OCI-LY7 (cell line): ENCODE data around the gene ACSL4. TPM values are rescaled to one million over a fixed set of nuclear protein-coding genes. Genes with fewer than 3 reads are reported as not detected.

Experiments used
- BruUV-seq: library from RNA; stranded (reverse); fragments of 400-500 nt; replicated peaks from 2 replicates; lab custom pipeline; 2021; lab: Mats Ljungman, UMichigan
- CTCF ChIA-PET: fragments of 300-600 bp; sonication (Branson Sonifier 250); formaldehyde crosslinking; loops from one replicate; lab custom pipeline; 2022; ENCODE audit warnings: antibody characterized with exemption; ENCODE audit not compliant: unreplicated experiment; lab: Charles Lee
- POLR2A ChIA-PET: fragments of 300-600 bp; sonication (Branson Sonifier 250); formaldehyde crosslinking; loops from one replicate; lab custom pipeline; 2022; ENCODE audit warnings: antibody characterized with exemption; lab: Charles Lee
- DNase-seq: peaks from one replicate; pipeline ENCODE4 v3.0.0-alpha.2; 2015; ENCODE audit warnings: low spot score
- H2AFZ ChIP-seq: fragments of 200-600 bp; sonication (generic), shearing (Covaris generic); 2 replicates; pipeline ENCODE4 v1.6.1; 2014; ENCODE audit warnings: mild to moderate bottlenecking, antibody characterized with exemption, low read length, moderate library complexity
- H3K27ac ChIP-seq: fragments of 200-600 bp; sonication (generic); 2 replicates; pipeline ENCODE4 v1.5.1; 2014; ENCODE audit warnings: mixed run types, low read depth, mild to moderate bottlenecking, moderate library complexity, low read length, inconsistent platforms; ENCODE audit not compliant: poor library complexity, severe bottlenecking
- H3K36me3 ChIP-seq: fragments of 200-600 bp; sonication (generic); 2 replicates; pipeline ENCODE4 v1.6.1; 2014; ENCODE audit warnings: mild to moderate bottlenecking, antibody characterized with exemption, low read length, moderate library complexity, mixed read lengths; ENCODE audit not compliant: insufficient read depth
- H3K4me1 ChIP-seq: fragments of 200-600 bp; sonication (generic); 2 replicates; pipeline ENCODE4 v1.5.1; 2014; ENCODE audit warnings: mild to moderate bottlenecking, low read length; ENCODE audit not compliant: insufficient read depth, poor library complexity, severe bottlenecking
- H3K4me2 ChIP-seq: fragments of 200-600 bp; sonication (generic); 2 replicates; pipeline ENCODE4 v1.6.1; 2014; ENCODE audit warnings: mild to moderate bottlenecking, low read length
- H3K4me3 ChIP-seq: fragments of 200-600 bp; sonication (generic); 2 replicates; pipeline ENCODE4 v1.5.1; 2014; ENCODE audit warnings: mild to moderate bottlenecking, low read depth, low read length; ENCODE audit not compliant: poor library complexity, severe bottlenecking
- H3K79me2 ChIP-seq: fragments of 200-600 bp; sonication (generic); 2 replicates; pipeline ENCODE4 v1.6.1; 2016; ENCODE audit warnings: low read depth, mild to moderate bottlenecking, low read length, moderate library complexity, mixed read lengths; ENCODE audit not compliant: insufficient read depth
- H3K9me2 ChIP-seq: fragments of 200-600 bp; sonication (generic); 2 replicates; pipeline ENCODE4 v1.6.1; 2016; ENCODE audit warnings: mild to moderate bottlenecking, low read length, mixed read lengths; ENCODE audit not compliant: insufficient read depth
- H3K9me3 ChIP-seq: fragments of 200-600 bp; sonication (generic); 2 replicates; pipeline ENCODE4 v1.6.1; 2014; ENCODE audit warnings: mild to moderate bottlenecking, mixed run types, low read length, mixed read lengths
- H4K20me1 ChIP-seq: fragments of 200-600 bp; sonication (generic); 2 replicates; pipeline ENCODE4 v1.6.1; 2014; ENCODE audit warnings: mild to moderate bottlenecking, antibody characterized with exemption, low read length, moderate library complexity, mixed read lengths; ENCODE audit not compliant: insufficient read depth
- CTCF ChIP-seq: fragments of 200-600 bp; sonication (generic); conservative IDR thresholded peaks from 2 replicates; pipeline ENCODE4 v1.5.1; 2014; ENCODE audit warnings: mild to moderate bottlenecking, antibody characterized with exemption, low read length, moderate library complexity, mixed read lengths
- EZH2phosphoT487 ChIP-seq: fragments of 200-600 bp; sonication (generic); IDR thresholded peaks from 2 replicates; pipeline ENCODE4 v1.6.1; 2018; ENCODE audit warnings: low read depth, borderline replicate concordance, mild to moderate bottlenecking, mixed run types, antibody characterized with exemption, low read length, moderate library complexity, mixed read lengths
- intact Hi-C: fragments of 100-400 bp; cut with micrococcal nuclease; formaldehyde crosslinking; loops from one replicate; pipeline ENCODE4 v1.10.0; 2022; ENCODE audit not compliant: unreplicated experiment
- total RNA-seq, 2 experiments: library from RNA; depleted of rRNA in 1 of 2; stranded (reverse); fragments of >200 nt in 1 of 2; shearing (Covaris generic) in 1 of 2; gene quantifications; 2 replicates each; pipeline ENCODE4 v1.2.3, GENCODE V29; 2014 to 2022

Gene ACSL4
- total RNA-seq, 2 experiments from 2014 or later = 18.4 to 35.4 TPM

GRCh38 chrX:109624641-109625616 is 108.1 kb downstream of the ACSL4 start, which contains the start of gene KCNE5:
KCNE5 (minus strand) TSS chrX:109625172; CDS start chrX:109625020, 152 bp downstream.
- Histone ChIP-seq H3K27ac (no peak within 1 kb of the TSS), H2AFZ (no peak within 1 kb of the TSS), H3K4me2 (no peak within 1 kb of the TSS), H3K4me1 (no peaks in the 10 kb centered on the region), H3K9me2 (no peaks in the 10 kb centered on the region), H3K4me3 (no peak within 1 kb of the TSS), H3K79me2 (no peaks in the 10 kb centered on the region), H3K36me3 (no peaks in the 10 kb centered on the region), H3K9me3 (no peaks in the 10 kb centered on the region), H4K20me1 (no peaks in the 10 kb centered on the region)
- BruUV-seq = no TSS peak
- intact Hi-C loops = no loop called here
- DNase-seq = no peak
- POLR2A ChIA-PET = no interaction called here
- no peak for TF ChIP-seq CTCF
- TF ChIP-seq EZH2phosphoT487 = no peak
- CTCF ChIA-PET = no interaction called here

GRCh38 chrX:109623997-109624396 is 109.1 kb downstream of the ACSL4 start:
- H3K27ac ChIP-seq = no peak overlapping the region
- H2AFZ ChIP-seq = no peak overlapping the region
- H3K36me3 ChIP-seq = no peaks in the 10 kb centered on the region
- H3K79me2 ChIP-seq = no peaks in the 10 kb centered on the region
- BruUV-seq = no TSS peak
- no peak overlapping the region for H3K4me2 ChIP-seq
- H3K4me1 ChIP-seq = no peaks in the 10 kb centered on the region
- ChIA-PET POLR2A (no interaction called here), CTCF (no interaction called here)
- DNase-seq = no peak
- no peak overlapping the region for H3K4me3 ChIP-seq
- intact Hi-C loops = no loop called here
- no peaks in the 10 kb centered on the region for H3K9me2 ChIP-seq
- TF ChIP-seq CTCF = no peak
- TF ChIP-seq EZH2phosphoT487 = no peak
- no peaks in the 10 kb centered on the region for H4K20me1 ChIP-seq
- H3K9me3 ChIP-seq = no peaks in the 10 kb centered on the region

GRCh38 chrX:109622270-109622669 is 110.8 kb downstream of the ACSL4 start:
- CTCF ChIA-PET = no interaction called here
- no peaks in the 10 kb centered on the region for H3K9me3 ChIP-seq

More at GRCh38 chrX:109622270-109622669, 110.8 kb downstream of the ACSL4 start:
- H3K4me1 ChIP-seq = no peaks in the 10 kb centered on the region
- H3K27ac ChIP-seq = no peak overlapping the region
- H3K9me2 ChIP-seq = no peaks in the 10 kb centered on the region
- TF ChIP-seq CTCF (no peak), EZH2phosphoT487 (no peak)
- no peaks in the 10 kb centered on the region for H3K79me2 ChIP-seq
- no peak overlapping the region for H3K4me3 ChIP-seq
- DNase-seq = no peak
- no peak overlapping the region for H2AFZ ChIP-seq
- no TSS peak for BruUV-seq
- no peaks in the 10 kb centered on the region for H4K20me1 ChIP-seq
- no peaks in the 10 kb centered on the region for H3K36me3 ChIP-seq
- intact Hi-C loops = no loop called here
- no peak overlapping the region for H3K4me2 ChIP-seq
- POLR2A ChIA-PET = no interaction called here
